Measurements from ENCODE around the gene FAM174B. TPM values are rescaled to one million over a fixed set of nuclear protein-coding genes. Genes with fewer than 3 reads are reported as not detected.

FAM174B gene
- total RNA-seq (2022; extraction: Qiagen RNA extraction) = 7.5 to 10.0 TPM (median 8.1 TPM) in 5 replicates

DNA sequence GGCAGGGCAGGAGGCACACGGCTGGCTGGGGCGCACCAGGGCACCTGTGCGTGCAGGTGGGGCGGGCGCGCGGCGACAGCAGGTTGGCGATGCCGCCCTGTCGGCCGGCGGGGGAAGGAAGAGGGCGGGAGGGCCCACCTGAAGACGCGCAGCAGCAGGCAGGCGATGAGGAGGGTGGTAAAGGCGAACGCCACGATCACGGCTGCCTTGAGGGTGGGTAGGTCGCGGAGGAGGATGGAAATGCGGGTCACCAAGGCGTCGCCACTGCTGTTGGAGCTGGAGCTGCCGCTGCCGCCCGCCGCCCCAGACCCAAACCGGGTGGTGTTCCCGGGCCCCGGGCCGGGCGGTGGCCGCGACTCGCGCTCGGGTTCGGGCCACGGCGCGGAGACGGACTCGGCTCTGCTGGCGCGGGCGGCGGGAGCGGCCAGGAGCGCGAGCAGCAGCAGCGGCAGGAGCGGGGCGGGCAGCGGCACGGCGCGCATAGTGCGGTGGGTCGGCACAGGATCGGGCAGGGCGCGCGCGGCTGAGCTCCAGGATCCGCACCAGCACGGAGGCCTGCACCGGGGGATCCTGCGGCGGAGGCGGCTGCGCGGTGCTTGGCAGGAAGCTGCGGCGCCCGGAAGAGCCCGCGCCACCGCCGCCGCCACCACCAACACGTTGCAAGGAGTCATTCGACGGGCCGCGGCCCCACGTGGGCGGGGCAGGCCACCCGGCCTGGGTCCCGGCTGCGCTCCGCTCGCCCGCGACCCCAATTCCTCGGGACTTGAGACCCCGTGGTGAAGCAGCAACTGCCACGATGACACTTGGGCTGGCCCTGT is at the start of gene FAM174B:
Gene FAM174B, minus strand, starts transcription at position 598 of the 818 bp plus-strand sequence.

Other genes starting within 250 kb of the FAM174B start
- gene CHD2, start 244.5 kb upstream of the FAM174B start, total RNA-seq (2022; extraction: Qiagen RNA extraction) = 23.4 to 30.7 TPM (median 26.7 TPM) in 5 replicates

All from A549 treated with AZD2906 at 1 μM for 4 hours (cell line).